ENCODE measurements around the gene KCNJ15.

DNA sequence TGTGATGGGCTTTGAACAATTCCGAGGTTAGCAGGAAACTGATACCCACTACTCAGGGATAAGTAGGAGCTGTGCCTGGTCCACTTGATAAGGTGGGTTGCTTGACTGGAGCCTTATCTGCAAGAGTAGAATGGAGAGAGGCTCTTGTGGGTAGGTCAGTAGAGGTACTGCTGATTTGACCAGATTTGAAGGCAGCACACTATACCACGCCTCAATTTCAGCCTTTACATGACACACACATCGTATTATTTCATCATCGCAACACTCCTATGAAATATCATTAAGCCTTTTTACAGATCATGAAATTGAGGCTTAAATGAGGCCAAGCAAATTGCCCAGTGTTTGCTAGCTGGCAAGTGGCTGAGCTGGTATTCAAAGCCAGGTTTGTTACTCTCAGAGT is 69.6 kb downstream of the KCNJ15 start:
- TF ChIP-seq, protein P1, sequence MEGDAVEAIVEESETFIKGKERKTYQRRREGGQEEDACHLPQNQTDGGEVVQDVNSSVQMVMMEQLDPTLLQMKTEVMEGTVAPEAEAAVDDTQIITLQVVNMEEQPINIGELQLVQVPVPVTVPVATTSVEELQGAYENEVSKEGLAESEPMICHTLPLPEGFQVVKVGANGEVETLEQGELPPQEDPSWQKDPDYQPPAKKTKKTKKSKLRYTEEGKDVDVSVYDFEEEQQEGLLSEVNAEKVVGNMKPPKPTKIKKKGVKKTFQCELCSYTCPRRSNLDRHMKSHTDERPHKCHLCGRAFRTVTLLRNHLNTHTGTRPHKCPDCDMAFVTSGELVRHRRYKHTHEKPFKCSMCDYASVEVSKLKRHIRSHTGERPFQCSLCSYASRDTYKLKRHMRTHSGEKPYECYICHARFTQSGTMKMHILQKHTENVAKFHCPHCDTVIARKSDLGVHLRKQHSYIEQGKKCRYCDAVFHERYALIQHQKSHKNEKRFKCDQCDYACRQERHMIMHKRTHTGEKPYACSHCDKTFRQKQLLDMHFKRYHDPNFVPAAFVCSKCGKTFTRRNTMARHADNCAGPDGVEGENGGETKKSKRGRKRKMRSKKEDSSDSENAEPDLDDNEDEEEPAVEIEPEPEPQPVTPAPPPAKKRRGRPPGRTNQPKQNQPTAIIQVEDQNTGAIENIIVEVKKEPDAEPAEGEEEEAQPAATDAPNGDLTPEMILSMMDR (IDR thresholded peaks at IDR 0.05; ENCODE audit: low read depth, low read length), result no peak
- no peak for TF ChIP-seq EZH2phosphoT487 (IDR thresholded peaks at IDR 0.05; ENCODE audit: low read depth)

Data from OCI-LY3 (cell line).